Bronchial epithelial cell (primary cell): Measurements from ENCODE around the gene SLC8A1. TPM values are rescaled to one million over a fixed set of nuclear protein-coding genes. Genes with fewer than 3 reads are reported as not detected.

ENCODE experiments used
- DNase-seq: peaks from one replicate; pipeline ENCODE4 v3.0.0-alpha.2; 2010; ENCODE audit warnings: low read depth
- FAIRE-seq: peaks from 2 replicates; lab custom pipeline; 2011; peaks lifted over from hg19 to GRCh38; lab: Jason Lieb, UNC
- H3K27me3 ChIP-seq: 2 replicates; pipeline ENCODE4 v1.5.1; 2011; ENCODE audit warnings: low read length; ENCODE audit not compliant: control insufficient read depth, insufficient read depth
- H3K36me3 ChIP-seq: 2 replicates; pipeline ENCODE4 v1.5.1; 2011; ENCODE audit warnings: low read length; ENCODE audit not compliant: control insufficient read depth, insufficient read depth
- H3K4me3 ChIP-seq: 2 replicates; pipeline ENCODE4 v1.5.1; 2011; ENCODE audit warnings: mild to moderate bottlenecking, low read depth, low read length, control low read depth
- CTCF ChIP-seq: IDR thresholded peaks from 2 replicates; pipeline ENCODE4 v1.5.1; 2011; ENCODE audit warnings: mild to moderate bottlenecking, moderate library complexity, low read length, control low read depth, inconsistent platforms; ENCODE audit not compliant: insufficient read depth, severe bottlenecking
- total RNA-seq: library from RNA; depleted of rRNA; stranded (reverse); fragments of >200 nt; gene quantifications from 2 replicates; pipeline ENCODE4 v1.2.1, GENCODE V29; 2014

The SLC8A1 gene
- total RNA-seq, 1 donor from 2014 or later = 3.7 TPM

- no peak for TF ChIP-seq CTCF
- DNase-seq = no peak
- Histone ChIP-seq H3K4me3 (no peak overlapping the region), H3K27me3 (no peaks in the 10 kb centered on the region), H3K36me3 (no peaks in the 10 kb centered on the region)
- no peak for FAIRE-seq
Measured at GRCh38 chr2:40048506-40048905, 403.4 kb downstream of the SLC8A1 start.

GRCh38 chr2:40047406-40047805 lies 404.5 kb downstream of the SLC8A1 start:
- FAIRE-seq (no peak), DNase-seq (no peak)
- no peak overlapping the region for H3K4me3 ChIP-seq
- H3K27me3 ChIP-seq = no peaks in the 10 kb centered on the region
- TF ChIP-seq CTCF = no peak
- no peaks in the 10 kb centered on the region for H3K36me3 ChIP-seq
